ENCODE measurements around the gene PPM1J.

PPM1J gene

DNA sequence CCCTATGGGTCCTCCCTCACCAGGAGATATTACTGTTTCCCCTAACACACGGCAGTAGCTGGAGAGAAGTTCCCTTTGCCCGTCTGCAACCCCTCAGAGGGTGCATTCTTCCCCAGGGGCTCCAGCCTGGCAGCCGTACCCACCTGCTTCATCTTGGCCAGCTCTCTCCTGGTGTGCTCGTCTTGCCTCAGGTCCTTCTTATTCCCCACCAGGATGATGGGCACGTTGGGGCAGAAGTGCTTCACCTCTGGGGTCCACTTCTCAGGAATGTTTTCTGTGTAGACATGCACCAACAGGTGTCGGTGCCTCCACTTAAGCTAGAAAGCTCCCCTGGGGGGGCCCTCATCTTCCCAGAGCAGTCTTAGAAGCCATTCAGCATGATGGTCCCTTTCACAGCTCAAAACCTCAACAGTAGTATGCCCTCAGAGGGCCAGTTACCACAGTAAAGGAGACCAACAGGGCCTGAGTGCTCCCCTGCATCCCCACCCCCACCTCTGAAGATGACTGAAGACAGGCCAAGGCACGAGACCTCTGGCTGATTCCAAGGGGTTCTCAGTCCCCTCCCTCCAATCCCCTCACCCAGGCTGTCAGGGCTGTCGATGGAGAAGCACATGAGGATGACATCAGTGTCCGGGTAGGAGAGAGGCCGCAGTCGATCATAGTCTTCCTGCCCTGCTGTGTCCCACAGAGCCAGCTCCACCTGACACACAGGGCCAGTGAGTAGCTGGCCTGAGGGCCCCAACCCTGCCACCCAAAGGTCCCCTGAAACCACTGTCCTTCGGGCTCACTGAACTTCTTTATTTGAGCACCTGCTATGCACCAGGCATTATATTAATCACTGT, 12.5 kb downstream of the PPM1J start:
- no peaks in the 10 kb centered on the region for H3K9me3 ChIP-seq (ENCODE audit: insufficient read depth, low read depth, low read length)
- H3K4me1 ChIP-seq (ENCODE audit: insufficient read depth, low read length, poor library complexity, severe bottlenecking) = peaks cover 64% of the 10 kb centered on the region
- TF ChIP-seq EZH2phosphoT487 (IDR thresholded peaks at IDR 0.05; ENCODE audit: borderline replicate concordance) = no peak
- TF ChIP-seq, protein P1, sequence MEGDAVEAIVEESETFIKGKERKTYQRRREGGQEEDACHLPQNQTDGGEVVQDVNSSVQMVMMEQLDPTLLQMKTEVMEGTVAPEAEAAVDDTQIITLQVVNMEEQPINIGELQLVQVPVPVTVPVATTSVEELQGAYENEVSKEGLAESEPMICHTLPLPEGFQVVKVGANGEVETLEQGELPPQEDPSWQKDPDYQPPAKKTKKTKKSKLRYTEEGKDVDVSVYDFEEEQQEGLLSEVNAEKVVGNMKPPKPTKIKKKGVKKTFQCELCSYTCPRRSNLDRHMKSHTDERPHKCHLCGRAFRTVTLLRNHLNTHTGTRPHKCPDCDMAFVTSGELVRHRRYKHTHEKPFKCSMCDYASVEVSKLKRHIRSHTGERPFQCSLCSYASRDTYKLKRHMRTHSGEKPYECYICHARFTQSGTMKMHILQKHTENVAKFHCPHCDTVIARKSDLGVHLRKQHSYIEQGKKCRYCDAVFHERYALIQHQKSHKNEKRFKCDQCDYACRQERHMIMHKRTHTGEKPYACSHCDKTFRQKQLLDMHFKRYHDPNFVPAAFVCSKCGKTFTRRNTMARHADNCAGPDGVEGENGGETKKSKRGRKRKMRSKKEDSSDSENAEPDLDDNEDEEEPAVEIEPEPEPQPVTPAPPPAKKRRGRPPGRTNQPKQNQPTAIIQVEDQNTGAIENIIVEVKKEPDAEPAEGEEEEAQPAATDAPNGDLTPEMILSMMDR (conservative IDR thresholded peaks at IDR 0.05; ENCODE audit: low read length) = no peak
- H3K27me3 ChIP-seq (ENCODE audit: insufficient read depth, low read length, poor library complexity, severe bottlenecking) = no peaks in the 10 kb centered on the region
- peaks cover 51% of the 10 kb centered on the region for H3K79me2 ChIP-seq (ENCODE audit: insufficient read depth, low read length)
- H3K9me2 ChIP-seq (replicated peaks; ENCODE audit: low read depth, low read length) = no peaks in the 10 kb centered on the region
- H4K20me1 ChIP-seq (ENCODE audit: insufficient read depth, low read length, poor library complexity, severe bottlenecking) = peaks cover 38% of the 10 kb centered on the region
- H3K9ac ChIP-seq (ENCODE audit: low read depth, low read length, poor library complexity, severe bottlenecking) = peak overlapping the region; percentile 86
- no peak overlapping the region for H2AFZ ChIP-seq (ENCODE audit: low read length)
- H3K36me3 ChIP-seq (ENCODE audit: insufficient read depth, low read length) = peaks cover 30% of the 10 kb centered on the region; the same call in 1 of the 2 replicates
- peak overlapping the region; percentile 12 for H3K4me3 ChIP-seq (ENCODE audit: low read length, poor library complexity, severe bottlenecking)
- peak overlapping the region; percentile 99 for H3K4me2 ChIP-seq (ENCODE audit: low read depth, low read length, poor library complexity, severe bottlenecking)
- H3F3A ChIP-seq (ENCODE audit: low read depth) = no peaks in the 10 kb centered on the region

DNA sequence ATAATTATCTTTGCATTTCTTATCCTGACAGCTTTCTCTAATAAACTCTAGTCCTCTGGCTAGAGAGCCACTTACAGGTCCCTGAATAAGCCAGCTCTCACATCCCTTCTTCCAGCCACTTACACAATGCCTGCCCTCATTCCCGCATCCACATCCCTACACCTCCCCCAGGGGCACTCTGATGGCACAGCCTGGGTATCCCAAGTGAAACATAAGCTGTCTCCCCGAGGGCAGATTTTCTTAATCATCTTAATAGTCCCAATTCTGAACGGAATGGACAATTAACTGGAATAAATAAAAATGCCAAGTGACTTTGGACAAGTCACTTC, 13.1 kb downstream of the PPM1J start:
- Histone ChIP-seq H3K4me2 (ENCODE audit: low read depth, low read length, poor library complexity, severe bottlenecking) (peak overlapping the region; percentile 99), H3K9ac (ENCODE audit: low read depth, low read length, poor library complexity, severe bottlenecking) (peak overlapping the region; percentile 86), H3F3A (ENCODE audit: low read depth) (no peaks in the 10 kb centered on the region), H3K9me2 (replicated peaks; ENCODE audit: low read depth, low read length) (no peaks in the 10 kb centered on the region), H3K4me1 (ENCODE audit: insufficient read depth, low read length, poor library complexity, severe bottlenecking) (peaks cover 61% of the 10 kb centered on the region), H2AFZ (ENCODE audit: low read length) (no peak overlapping the region), H3K36me3 (ENCODE audit: insufficient read depth, low read length) (peaks cover 34% of the 10 kb centered on the region; the same call in 1 of the 2 replicates), H3K27me3 (ENCODE audit: insufficient read depth, low read length, poor library complexity, severe bottlenecking) (no peaks in the 10 kb centered on the region), H3K79me2 (ENCODE audit: insufficient read depth, low read length) (peaks cover 51% of the 10 kb centered on the region), H3K4me3 (ENCODE audit: low read length, poor library complexity, severe bottlenecking) (no peak overlapping the region), H3K9me3 (ENCODE audit: insufficient read depth, low read depth, low read length) (no peaks in the 10 kb centered on the region), H4K20me1 (ENCODE audit: insufficient read depth, low read length, poor library complexity, severe bottlenecking) (peaks cover 38% of the 10 kb centered on the region)
- TF ChIP-seq, protein P1 (conservative IDR thresholded peaks at IDR 0.05; ENCODE audit: low read length) = no peak
- no peak for TF ChIP-seq EZH2phosphoT487 (IDR thresholded peaks at IDR 0.05; ENCODE audit: borderline replicate concordance)

DNA sequence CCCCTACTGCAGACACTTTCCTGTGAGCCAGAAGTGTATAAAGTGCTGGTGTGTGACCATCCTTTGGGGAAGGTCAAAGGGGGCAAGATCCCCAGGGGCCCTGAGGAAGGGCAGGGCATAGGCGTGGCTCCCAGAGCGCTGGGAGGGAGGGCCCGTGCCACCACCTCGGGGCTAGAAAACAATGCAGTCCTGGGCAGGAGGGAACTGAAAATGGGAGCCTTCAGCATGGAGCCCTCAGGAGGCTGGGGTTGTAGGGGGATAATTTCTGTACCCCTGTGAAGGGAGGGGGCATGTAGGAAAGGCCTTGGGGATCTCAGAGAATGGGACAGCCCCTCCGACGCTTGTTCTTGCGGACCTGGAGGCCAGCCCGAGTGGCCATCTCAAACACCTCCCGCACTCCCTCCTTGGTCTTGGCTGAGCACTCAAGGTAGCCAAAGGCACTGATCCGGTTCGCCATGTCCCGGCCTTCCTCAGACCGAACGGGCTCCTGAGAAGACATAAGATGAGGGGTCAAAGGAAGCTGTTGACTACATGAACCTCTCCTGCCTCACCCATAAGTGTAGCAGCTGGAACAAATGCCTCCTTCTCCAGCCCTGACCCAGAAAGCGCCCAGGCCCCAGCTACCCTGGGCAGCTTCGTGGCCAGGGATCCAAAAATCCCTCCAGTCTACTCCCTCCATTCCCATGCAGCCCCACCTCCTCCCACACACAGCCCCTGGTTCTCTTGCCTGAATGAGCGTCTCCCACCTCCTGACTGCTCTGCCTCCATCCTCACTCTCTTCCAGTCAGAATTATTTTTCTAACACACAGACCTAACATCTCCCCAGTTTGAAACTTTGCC, 13.7 kb downstream of the PPM1J start:
- Histone ChIP-seq H3K27me3 (ENCODE audit: insufficient read depth, low read length, poor library complexity, severe bottlenecking) (no peaks in the 10 kb centered on the region), H2AFZ (ENCODE audit: low read length) (no peak overlapping the region), H3K9me3 (ENCODE audit: insufficient read depth, low read depth, low read length) (no peaks in the 10 kb centered on the region), H3K4me1 (ENCODE audit: insufficient read depth, low read length, poor library complexity, severe bottlenecking) (peaks cover 61% of the 10 kb centered on the region), H3K9me2 (replicated peaks; ENCODE audit: low read depth, low read length) (no peaks in the 10 kb centered on the region), H4K20me1 (ENCODE audit: insufficient read depth, low read length, poor library complexity, severe bottlenecking) (peaks cover 38% of the 10 kb centered on the region), H3F3A (ENCODE audit: low read depth) (no peaks in the 10 kb centered on the region), H3K4me3 (ENCODE audit: low read length, poor library complexity, severe bottlenecking) (peak overlapping the region; percentile 49), H3K4me2 (ENCODE audit: low read depth, low read length, poor library complexity, severe bottlenecking) (peak overlapping the region; percentile 99), H3K36me3 (ENCODE audit: insufficient read depth, low read length) (peaks cover 40% of the 10 kb centered on the region; the same call in 1 of the 2 replicates), H3K9ac (ENCODE audit: low read depth, low read length, poor library complexity, severe bottlenecking) (peak overlapping the region; percentile 86), H3K79me2 (ENCODE audit: insufficient read depth, low read length) (peaks cover 46% of the 10 kb centered on the region)
- TF ChIP-seq EZH2phosphoT487 (IDR thresholded peaks at IDR 0.05; ENCODE audit: borderline replicate concordance) = no peak
- TF ChIP-seq, protein P1 (conservative IDR thresholded peaks at IDR 0.05; ENCODE audit: low read length) = no peak

Measured in Loucy (cell line).